H1 (cell line): ENCODE results near the gene TMEM51.

Experiments
- BACH1 ChIP-seq: IDR thresholded peaks from 2 replicates; pipeline ENCODE4 v1.6.1; 2012; ENCODE audit warnings: low read length, improper control_type of control experiment
- CHD1 ChIP-seq: IDR thresholded peaks from 2 replicates; pipeline ENCODE4 v1.6.1; 2012; ENCODE audit warnings: low read depth, low read length, improper control_type of control experiment
- MAX ChIP-seq: IDR thresholded peaks from 2 replicates; pipeline ENCODE4 v1.6.1; 2012; ENCODE audit warnings: inconsistent platforms

- TF ChIP-seq BACH1 (no peak), CHD1 (no peak), MAX (no peak)
These were observed 92.2 kb downstream of the TMEM51 start for GRCh38 chr1:15245593-15246360.
